NCI-H526 treated with DMSO at 0.1 percent for 48 hours (cell line): ENCODE results near the gene LONRF3.
A peak's percentile ranks its signal among the peaks of the same experiment; 100 is the strongest.

Experiments
- DNase-seq: peaks from one replicate; lab custom pipeline; 2025; lab: John Stamatoyannopoulos, UW

LONRF3 gene

DNA sequence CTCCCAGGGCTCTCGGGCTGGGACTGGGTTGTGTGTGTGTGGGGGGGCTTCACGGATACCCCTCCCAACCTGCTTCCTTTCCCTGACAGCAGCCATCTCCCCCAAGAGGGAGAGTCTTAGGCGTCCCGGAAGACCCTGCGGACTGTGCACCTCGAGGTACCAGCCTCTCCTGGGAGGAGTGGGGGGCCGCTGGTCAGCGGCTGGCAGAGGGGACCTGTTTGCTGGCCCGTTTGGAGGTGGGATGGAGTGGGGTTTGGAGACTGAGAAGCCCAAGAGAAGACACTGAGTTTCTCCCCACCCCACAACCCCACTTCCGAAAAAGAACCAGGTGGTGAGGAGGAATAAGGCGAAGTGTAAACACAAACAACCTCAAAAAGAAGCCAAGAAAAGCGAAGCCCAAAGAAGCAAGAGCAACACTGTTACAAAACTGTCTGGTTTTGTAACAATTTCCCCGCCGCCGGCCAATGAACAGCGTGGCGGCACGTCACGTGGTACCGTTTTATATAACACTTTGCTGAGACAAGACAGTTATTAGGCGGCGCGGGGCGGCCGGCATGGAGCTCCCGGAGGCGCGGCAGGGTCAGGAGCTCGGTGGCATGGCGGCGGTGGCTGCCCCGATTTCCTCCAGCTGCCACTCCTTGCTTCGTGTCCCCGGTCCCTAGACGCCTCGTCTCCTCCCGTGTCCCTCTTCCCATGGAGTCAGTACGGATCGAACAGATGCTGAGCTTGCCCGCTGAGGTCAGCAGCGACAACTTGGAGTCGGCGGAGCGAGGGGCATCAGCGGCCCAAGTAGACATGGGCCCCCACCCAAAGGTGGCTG lies at the start of gene LONRF3:
Gene LONRF3, plus strand, starts transcription at position 531 of the 820 bp plus-strand sequence. Its CDS starts 163 bp downstream, at position 694.
- peak; percentile 17 for DNase-seq

DNA sequence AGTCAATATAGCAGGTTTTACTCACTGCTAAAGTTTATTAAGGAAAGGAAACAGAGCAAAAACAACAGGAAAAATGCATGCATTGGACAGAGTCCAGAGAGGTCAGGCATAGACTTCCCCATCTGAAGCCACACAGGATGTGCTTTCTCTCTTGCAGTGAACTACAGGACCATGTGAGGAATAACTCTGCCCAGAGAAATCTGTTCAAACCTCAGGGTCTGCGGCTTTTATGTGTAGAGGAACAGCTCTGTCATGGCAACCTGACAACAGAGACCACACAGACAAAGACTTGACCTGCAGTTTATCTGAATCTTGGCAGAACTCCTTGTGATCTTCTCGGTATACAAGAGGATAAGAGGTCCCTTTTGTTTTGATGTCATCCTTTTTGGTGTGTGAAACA lies 46.3 kb upstream of the LONRF3 start:
- no peak for DNase-seq

DNA sequence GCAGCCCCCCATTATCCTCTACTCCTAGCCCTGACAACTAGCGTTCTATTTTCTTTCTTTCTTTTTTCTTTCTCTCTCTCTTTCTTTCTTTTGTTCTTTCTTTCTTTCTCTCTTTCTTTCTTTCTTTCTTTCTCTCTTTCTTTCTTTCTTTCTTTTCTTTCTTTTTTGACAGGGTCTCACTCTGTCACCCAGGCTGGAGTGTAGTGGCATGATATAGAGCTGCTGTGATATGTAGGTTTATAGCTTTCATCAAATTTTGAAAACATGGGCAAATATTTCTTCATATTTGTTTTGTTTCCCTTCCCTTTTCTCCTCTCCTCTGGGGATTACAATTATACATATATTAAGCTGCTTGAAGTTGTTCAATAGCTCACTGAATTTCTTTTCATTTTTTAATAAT lies 39.1 kb upstream of the LONRF3 start:
- DNase-seq = no peak

DNA sequence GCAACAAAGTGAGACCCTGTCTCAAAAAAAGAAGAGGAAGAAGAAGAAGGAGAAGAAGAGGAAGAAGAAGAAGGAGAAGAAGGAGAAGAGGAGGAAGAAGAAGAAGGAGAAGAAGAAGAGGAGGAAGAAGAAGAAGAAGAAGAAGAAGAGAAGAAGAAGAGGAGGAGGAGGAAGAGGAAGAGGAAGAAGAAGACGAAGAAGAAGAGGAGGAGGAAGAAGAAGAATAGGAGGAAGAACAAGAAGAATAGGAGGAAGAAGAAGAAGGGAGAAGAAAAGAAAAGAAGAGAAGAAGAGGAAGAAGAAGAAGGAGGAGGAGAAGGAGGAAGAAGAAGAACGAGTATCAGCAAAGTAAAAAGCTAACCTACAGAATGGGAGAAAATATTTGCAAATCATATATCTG lies 33.3 kb upstream of the LONRF3 start:
- no peak for DNase-seq

DNA sequence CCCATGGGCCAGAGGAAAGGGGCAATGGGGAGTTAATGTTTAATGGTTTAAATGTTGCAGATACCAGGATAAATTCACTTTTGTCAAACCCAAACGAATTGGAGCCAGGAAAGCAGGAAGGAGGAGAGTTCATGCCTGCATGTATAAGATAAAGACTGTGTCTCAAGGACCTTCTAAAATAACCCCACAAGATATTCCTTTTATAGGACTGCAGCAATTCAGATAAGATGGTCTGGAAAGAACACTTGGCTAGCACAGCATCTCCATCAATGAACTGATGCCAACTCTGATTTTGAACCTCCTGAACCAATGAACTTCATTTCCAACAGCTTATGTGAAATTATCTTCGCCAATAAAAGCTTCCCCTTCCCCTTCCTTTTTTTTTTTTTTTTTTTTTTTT lies 31.3 kb upstream of the LONRF3 start:
- no peak for DNase-seq

DNA sequence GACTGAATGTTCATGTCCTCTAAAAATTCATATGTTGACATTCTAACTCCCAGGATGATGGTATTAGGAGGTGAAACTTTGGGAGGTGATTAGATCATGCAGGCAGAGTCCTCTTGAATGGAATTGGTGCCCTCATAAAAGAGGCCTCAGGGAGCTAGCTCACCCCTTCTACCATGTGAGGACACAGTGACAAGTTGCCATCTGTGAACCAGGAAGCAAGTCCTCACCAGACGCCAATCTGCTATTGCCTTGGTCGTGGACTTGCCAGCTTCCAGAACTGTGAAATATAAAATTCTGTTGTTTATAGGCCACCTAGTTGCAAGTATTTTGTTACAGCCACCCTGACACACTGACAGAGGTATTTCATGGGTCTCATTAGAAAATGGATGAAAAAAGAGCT lies 28.5 kb upstream of the LONRF3 start:
- no peak for DNase-seq

DNA sequence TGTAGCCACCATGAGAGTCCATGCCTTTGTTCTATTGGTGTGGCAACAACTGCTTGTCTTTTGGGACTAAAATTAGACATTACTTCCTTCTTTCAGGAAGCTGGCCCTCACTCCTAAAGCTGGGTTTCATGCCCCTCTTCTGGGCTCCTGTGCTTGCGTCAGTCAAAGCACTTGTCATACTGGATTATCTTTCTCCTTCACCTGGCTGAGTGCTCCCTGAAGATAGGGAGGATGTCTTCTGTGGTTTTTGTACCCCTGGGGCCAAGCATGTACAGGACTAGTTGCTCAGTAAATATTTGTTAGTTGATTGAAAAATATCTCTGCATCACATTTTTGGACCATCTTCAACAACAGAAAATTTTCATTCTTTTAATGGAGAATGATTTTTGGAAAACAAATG lies 26.1 kb upstream of the LONRF3 start:
- DNase-seq = no peak

DNA sequence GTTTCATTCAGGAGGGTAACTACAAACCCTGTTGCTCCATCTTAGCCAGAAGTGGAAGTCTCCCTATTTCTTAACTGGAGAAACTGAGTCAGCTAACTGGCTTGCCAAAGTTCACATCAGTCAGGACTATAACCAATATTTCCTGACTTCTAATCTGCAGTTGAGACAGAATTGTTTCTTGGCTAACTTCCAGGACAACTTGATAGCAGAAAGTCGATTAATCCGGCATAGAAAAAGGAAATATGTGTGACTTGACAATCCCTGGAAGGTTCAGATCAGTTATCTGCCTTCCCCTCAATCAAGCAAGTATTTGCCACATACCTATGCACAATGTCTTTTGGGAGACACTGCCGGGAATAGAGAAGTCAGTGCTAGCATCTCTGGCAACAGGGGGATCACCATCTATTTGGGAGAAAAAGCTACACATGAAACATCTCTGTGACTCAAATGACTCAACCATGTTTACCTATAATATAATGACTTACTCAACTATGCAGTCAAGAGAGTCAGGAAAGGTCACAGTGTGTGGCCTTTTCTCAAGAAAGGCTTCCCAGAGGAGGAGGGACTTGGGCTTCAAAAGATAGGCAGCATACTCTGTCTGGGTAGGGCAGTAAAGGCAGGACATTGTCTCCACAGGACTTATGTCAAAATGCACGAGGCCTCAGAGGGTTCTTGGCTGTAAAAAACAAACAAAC lies 12.4 kb upstream of the LONRF3 start:
- DNase-seq = no peak

DNA sequence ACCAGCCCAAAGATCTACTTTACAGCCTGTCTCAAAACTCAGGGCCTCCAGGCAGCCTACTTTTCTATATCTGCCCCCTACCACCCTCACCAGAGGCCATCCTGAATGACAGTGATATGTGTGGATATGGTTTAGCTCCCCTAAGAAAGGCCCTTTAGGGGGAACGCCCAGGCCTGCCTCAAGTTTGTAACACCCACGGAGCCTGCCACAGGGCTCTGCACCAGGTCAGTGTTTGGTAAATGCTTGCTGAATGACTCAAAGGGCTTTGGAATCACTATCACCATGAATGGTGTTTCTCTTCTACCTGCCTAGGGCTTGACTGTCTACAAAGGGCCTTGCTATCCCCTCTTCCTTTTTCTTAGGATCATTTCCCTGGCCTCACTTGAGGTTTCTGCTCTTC lies 11.3 kb upstream of the LONRF3 start:
- no peak for DNase-seq

DNA sequence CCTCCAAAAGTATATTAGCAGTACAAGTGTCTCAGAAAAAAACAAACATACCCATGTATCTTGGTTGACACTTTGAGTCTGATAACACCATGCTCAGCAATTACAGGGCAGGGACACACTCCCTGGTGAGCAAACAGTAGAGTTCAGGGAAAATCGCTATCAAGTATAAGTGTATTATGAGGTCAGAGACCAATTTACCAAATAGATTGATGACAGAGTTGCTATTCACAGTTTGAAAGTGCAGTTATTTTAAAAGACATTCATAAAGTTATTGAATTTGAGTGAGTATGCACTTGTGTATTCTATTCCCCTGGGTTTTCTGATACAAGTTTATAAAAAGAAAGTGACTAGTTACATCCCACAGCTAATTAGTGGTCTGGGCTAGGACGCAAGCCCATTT lies 10.2 kb upstream of the LONRF3 start:
- DNase-seq = no peak

DNA sequence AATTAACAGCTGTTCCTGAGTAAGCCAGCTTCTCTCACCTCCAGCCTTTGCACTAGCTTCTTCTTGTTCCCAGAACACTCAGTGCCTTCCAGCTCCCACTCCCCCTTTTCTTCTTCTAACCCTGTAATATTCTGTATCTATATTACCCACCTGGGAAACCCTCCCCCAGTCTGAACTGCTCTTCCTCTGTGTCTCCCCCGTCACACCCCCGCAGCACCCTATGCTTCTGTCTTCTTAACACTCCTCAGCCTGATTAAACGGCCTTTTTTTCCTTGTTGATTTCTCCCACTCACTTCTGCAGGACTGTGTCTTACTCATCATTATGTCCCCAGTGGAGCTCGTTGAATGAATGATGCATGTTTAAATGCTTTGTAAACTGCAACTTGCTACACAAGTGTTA lies 9.0 kb upstream of the LONRF3 start:
- DNase-seq = no peak

DNA sequence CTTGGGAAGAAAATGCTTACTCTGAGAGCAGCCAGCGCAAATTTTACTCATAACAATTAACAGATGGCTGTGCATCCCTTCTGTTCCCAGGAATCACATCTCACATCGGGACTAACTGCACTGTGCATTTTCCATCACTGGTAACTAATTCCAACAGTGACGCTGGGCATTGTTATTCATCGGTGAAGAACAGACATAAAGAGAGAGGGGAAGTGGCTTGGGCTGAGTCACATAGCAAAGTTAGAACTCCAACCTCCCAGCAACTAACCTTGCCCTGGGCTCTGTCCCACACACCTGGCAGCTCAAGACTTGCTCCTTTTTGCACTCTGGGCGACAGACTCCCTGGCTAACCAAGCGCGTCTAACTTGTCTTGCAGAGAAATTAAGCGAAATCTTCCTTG lies 6.4 kb upstream of the LONRF3 start:
- DNase-seq = no peak

DNA sequence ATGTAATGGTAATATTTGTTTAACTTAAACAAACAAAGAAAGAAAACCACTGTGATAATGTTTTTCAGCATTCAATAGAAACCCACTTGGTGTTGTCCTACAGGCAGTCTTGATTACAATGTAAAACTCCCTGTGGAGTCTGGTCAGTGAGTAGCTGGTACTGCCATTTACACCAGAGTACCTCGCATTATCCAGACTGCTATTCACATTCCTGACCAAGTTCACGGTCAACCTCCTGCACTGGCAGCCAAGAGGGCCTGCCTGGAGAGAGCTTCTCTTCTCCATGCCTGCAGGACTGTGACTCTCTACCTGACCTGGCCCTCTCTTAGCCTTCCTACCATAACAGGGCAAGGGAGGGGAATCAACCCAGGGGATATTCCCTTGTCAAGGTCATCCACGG lies 2.9 kb upstream of the LONRF3 start:
- DNase-seq = no peak

DNA sequence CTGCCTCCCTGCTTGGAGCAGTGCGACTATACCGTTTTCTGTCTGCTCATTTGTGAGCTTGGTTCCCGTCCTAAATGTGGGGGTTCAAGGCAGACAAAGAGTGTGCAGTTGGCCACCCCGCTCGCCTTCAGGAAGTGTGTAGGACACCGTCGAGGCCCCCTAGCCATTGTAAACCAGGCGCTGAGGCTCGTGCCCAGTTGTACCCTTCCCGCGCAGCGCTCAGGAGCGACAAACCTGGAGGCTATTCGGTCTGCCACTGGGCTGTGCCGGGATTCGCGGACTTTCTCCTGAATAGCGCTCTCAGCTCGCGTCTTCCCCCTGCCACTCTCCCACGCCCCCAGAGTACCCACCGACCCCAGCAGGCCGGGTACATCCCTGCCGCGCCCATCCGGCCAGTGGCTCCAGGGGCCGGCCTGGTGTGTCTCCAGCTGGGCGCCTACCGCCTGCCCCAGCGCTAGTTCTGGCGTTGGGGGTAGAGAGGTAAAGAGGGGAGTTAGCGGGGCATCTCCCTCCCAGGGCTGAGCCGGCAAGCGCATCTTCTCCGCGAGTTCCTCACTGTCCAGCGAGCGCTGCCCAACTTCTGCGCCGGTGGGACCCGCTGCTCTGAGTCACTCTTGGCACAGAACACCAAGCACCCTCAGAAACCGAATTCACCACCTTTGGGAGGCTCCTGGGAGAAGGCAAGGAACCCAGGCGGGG lies 880 bp upstream of the LONRF3 start:
- no peak for DNase-seq

DNA sequence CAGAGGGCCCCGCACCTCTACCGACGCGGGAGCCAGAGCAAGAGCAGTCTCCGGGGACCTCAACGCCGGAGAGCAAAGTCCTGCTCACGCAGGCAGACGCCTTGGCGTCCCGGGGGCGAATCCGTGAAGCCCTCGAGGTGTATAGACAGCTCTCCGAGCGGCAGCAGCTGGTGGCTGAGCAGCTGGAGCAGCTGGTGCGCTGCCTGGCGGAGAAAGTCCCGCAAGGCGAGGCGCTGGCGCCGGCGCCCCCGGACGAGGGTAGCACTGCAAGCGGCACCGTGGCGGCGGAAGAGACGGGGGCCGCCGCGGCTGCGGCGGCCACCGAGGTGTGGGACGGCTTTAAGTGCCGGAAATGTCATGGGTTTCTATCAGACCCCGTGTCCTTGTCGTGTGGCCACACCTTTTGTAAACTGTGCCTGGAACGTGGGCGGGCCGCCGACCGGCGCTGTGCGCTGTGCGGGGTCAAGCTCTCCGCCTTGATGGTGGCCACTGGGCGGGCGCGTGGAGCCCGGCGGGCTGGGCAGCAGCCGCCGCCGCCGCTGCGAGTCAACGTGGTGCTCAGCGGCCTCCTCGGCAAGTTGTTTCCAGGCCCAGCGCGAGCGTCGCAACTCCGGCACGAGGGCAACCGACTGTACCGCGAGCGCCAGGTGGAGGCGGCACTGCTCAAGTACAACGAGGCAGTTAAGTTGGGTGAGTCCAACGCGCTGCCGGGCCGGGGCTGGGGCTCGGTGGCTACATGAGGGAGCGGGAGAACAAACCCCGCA lies 672 bp downstream of the LONRF3 start:
- peak; percentile 27 for DNase-seq

DNA sequence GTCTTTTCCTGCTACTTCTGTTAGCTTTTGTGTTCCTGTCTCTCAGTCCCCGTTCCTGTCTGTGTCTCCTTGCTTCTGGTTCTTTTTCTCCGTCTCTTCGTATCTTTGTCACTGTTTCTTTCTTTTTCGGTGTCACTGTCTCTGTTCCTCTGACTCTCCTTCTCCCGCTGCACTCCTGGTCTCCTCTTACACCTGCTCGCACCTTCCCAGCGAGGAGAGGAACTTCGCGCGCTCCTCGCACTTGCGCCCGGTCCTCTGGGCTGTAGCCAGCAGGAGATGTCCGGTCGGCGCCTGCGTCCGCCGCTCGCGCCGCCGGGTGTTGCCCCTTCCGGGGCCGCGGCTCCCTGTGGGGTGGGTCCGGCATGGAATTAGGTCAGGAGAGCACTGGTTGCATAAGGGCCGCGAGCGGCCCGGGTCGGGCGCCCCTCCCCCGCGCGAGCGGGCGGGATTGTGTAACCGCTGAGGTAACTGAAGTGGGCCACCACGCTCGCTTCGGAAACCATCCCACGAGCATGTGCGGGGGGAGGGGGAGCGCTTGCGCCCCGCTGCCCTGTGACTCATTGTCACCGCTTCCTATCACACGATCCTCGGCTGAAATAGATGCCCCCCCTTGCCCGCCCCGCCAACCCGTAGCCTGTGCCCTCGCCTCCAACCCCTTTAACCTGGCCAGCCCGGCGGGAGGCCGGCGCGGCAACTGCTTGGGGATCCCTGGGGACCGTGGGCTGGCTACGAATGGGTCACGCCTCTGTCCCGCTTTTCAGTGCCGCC lies 1.6 kb downstream of the LONRF3 start:
- peak; percentile 28 for DNase-seq

DNA sequence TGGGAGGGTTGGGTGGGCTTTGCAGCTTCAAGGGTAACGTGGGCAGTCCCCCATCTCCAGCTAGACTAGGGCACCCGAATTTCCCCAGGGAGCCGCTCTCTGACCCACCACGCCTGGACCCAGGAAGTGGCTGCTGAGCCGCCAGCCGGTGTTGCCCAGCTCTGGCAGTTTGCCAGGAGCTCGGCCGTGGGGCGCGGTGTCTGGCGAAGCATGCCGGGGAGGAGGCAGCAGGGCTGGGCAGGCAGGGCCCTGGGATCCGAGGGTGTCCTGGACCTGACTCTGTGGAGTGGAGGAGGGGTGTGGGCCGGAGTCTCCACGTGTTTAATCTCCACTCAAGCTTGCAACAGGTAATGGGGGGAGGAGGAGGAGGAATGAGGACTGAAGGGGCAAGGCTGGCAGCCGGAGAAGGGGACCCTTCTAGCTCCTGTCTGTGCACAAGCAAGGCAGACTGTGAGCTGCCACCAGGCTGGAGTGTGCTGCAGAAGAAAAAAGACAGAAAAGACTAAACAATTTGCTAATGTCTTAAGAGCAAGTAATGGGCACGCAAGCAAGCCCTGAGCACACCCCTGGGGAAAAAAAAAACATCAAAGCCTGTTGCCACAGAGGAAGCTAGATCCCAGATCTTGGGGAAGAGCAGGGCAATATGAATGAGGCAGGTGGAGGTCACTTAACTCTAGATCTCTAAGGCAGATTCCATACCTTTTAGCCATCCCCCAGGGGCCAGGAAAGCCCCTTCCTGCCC lies 2.4 kb downstream of the LONRF3 start:
- DNase-seq = peak; percentile 2

DNA sequence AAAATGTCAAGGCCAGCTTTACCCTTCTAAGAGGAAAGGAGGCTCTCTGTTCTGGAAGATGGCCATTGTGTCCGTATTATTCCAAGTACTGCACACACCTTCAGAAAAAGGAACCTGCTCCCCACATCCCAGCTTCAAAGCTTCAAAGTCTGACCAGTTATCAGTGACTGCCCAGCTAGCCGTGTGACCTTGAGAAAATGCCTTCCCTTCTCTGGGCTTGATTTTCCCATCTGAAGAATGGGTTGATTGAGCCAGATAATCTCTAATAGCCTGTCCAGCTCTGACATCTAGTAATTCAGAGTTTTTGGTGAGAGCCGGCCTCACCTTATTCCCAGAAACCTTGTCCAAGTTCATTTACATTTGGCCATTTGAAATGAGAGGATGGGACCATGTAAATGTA lies 3.0 kb downstream of the LONRF3 start:
- no peak for DNase-seq

DNA sequence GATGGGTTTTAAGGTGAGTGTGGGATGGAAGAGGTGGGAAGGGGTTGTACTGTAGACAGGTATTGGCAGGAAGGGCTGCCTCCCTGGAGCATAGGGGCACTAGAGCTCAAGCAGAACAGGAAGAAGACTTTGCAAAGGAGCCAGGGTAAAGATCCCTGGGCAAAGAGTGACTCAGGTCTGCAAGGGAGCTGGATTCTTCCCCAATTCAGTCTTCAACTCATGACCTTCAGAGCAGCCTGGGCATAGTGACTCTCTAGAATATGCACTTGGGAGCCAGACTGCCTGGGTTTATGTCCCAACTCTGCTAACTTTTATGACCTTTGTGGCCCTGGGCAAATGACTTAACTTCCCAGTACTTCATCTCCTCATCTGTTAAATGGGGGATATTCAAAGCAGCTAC lies 4.0 kb downstream of the LONRF3 start:
- no peak for DNase-seq

DNA sequence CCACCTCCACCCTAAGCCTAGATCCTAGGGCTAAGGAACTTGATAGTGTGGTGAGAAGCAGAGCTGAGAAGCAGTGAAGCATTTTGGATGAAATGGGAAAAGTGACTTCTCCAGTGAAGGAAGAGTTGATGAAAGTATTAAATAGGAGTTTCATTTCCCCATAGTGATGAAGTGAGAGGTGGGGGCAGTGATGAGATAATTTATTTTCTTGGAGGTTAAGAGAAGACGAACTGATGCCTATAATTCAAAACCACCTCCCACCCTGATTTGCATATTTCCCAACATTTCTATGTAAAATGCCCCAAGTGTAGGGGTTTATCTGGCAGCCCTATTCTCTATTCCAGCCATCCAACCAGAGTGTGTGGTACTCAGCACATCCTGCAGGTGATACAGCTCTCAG lies 6.3 kb downstream of the LONRF3 start:
- DNase-seq = no peak

DNA sequence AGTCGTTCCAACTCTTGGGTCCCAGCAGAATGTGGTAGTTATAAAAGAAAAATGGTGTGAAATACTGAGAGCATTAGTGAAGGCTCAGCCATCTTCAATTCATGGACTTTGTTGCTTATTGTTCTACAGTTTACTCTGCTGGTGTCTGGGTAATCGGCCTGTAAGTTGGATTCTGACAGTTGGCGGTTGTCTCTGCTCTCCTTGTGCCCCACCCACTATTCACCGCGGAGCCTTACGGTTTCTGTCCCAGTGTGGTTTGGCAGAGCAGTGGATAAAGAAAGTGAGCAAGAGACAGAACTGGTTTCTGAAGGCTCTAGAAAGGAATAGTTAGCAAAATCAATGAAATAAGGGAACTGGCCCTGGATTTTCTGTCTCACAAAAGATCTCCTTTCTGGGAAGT lies 9.1 kb downstream of the LONRF3 start:
- no peak for DNase-seq
